Neural crest cell (in vitro differentiated cells): ENCODE results near the gene ZNF536. TPM values are rescaled to one million over a fixed set of nuclear protein-coding genes. Genes with fewer than 3 reads are reported as not detected.
A peak's percentile ranks its signal among the peaks of the same experiment; 100 is the strongest.

ENCODE experiments used
- DNase-seq: peaks from one replicate; pipeline ENCODE4 v3.0.0; 2021; ENCODE audit warnings: low read depth, mixed read lengths, low spot score
- H3K27ac Mint-ChIP-seq: one replicate; pipeline ENCODE4 v1.8.0; 2021; ENCODE audit warnings: mild to moderate bottlenecking, mixed read lengths; ENCODE audit not compliant: unreplicated experiment
- H3K27me3 Mint-ChIP-seq: 2 replicates; pipeline ENCODE4 v1.8.0; 2021; ENCODE audit warnings: low read depth, mild to moderate bottlenecking, mixed read lengths
- H3K36me3 Mint-ChIP-seq: 2 replicates; pipeline ENCODE4 v1.8.0; 2021; ENCODE audit warnings: low read depth, mild to moderate bottlenecking, mixed read lengths
- H3K4me1 Mint-ChIP-seq: 2 replicates; pipeline ENCODE4 v1.8.0; 2021; ENCODE audit warnings: mixed read lengths
- H3K4me3 Mint-ChIP-seq: one replicate; pipeline ENCODE4 v1.8.0; 2021; ENCODE audit warnings: mild to moderate bottlenecking, mixed read lengths
- H3K9me3 Mint-ChIP-seq: 2 replicates; pipeline ENCODE4 v1.8.0; 2021; ENCODE audit warnings: mixed read lengths
- CTCF ChIP-seq: fragments of 200-600 bp; sonication (generic); conservative IDR thresholded peaks from 2 replicates; pipeline ENCODE4 v1.5.0; 2021; ENCODE audit warnings: antibody characterized with exemption, mild to moderate bottlenecking
- total RNA-seq: library from RNA; stranded (reverse); gene quantifications from 2 replicates; pipeline ENCODE4 v1.2.1, GENCODE V29; 2021

ZNF536 gene
- total RNA-seq, 1 donor from 2014 or later = 22.0 TPM

GRCh38 chr19:30522341-30522740 is 150.2 kb downstream of the ZNF536 start:
- no peak for TF ChIP-seq CTCF

GRCh38 chr19:30523791-30524190 is 151.6 kb downstream of the ZNF536 start:
- H3K4me1 Mint-ChIP-seq = peaks cover 10% of the 10 kb centered on the region

More at GRCh38 chr19:30522341-30522740, 150.2 kb downstream of the ZNF536 start:
- H3K27ac Mint-ChIP-seq = no peak overlapping the region
- no peaks in the 10 kb centered on the region for H3K27me3 Mint-ChIP-seq
- no peak overlapping the region for H3K4me3 Mint-ChIP-seq
- no peaks in the 10 kb centered on the region for H3K9me3 Mint-ChIP-seq
- peaks cover 4% of the 10 kb centered on the region for H3K4me1 Mint-ChIP-seq
- DNase-seq = no peak
- no peaks in the 10 kb centered on the region for H3K36me3 Mint-ChIP-seq

GRCh38 chr19:30525383-30525782 is 153.2 kb downstream of the ZNF536 start:
- no peak for TF ChIP-seq CTCF
- no peaks in the 10 kb centered on the region for H3K27me3 Mint-ChIP-seq
- DNase-seq = no peak
- peaks cover 11% of the 10 kb centered on the region for H3K4me1 Mint-ChIP-seq
- H3K27ac Mint-ChIP-seq = peak overlapping the region; percentile 50
- H3K9me3 Mint-ChIP-seq = no peaks in the 10 kb centered on the region
- H3K4me3 Mint-ChIP-seq = no peak overlapping the region
- no peaks in the 10 kb centered on the region for H3K36me3 Mint-ChIP-seq

More at GRCh38 chr19:30523791-30524190, 151.6 kb downstream of the ZNF536 start:
- Mint-ChIP-seq H3K36me3 (no peaks in the 10 kb centered on the region), H3K9me3 (no peaks in the 10 kb centered on the region), H3K4me3 (no peak overlapping the region), H3K27me3 (no peaks in the 10 kb centered on the region), H3K27ac (no peak overlapping the region)
- no peak for DNase-seq
- no peak for TF ChIP-seq CTCF

- Mint-ChIP-seq H3K4me3 (no peak overlapping the region), H3K4me1 (peaks cover 11% of the 10 kb centered on the region), H3K36me3 (no peaks in the 10 kb centered on the region), H3K27ac (no peak overlapping the region), H3K27me3 (no peaks in the 10 kb centered on the region), H3K9me3 (no peaks in the 10 kb centered on the region)
- DNase-seq = no peak
- no peak for TF ChIP-seq CTCF
Measured at GRCh38 chr19:30528919-30529318, 156.7 kb downstream of the ZNF536 start.

DNA sequence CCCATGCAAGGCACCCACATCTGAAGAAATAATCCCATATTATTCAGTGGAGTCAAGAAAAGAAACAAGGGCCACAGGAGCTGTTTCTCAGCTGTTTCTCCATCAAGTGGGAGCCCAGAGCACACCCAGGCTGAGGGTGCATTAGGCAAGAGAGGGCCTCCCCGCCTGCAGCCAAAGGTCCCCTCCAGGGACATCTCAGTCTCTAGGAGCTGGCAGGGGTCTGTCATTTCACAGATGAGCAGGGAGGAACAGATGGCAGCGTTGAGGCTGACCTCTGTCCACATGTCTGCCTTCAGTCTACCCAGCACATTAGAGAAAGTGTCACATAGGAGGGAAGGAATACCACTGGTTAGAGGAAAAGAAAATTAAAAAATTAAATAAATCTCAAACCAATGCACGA is 157.7 kb downstream of the ZNF536 start:
- Mint-ChIP-seq H3K36me3 (no peaks in the 10 kb centered on the region), H3K27ac (no peak overlapping the region), H3K4me1 (peaks cover 11% of the 10 kb centered on the region), H3K27me3 (no peaks in the 10 kb centered on the region), H3K4me3 (no peak overlapping the region), H3K9me3 (no peaks in the 10 kb centered on the region)
- DNase-seq = no peak
- no peak for TF ChIP-seq CTCF

- Mint-ChIP-seq H3K4me3 (no peak overlapping the region), H3K36me3 (no peaks in the 10 kb centered on the region)
- no peak for DNase-seq
Measured at GRCh38 chr19:30530751-30531150, 158.6 kb downstream of the ZNF536 start.

More at GRCh38 chr19:30530751-30531150, 158.6 kb downstream of the ZNF536 start:
- no peak for TF ChIP-seq CTCF
- no peak overlapping the region for H3K27ac Mint-ChIP-seq
- H3K9me3 Mint-ChIP-seq = no peaks in the 10 kb centered on the region
- no peaks in the 10 kb centered on the region for H3K27me3 Mint-ChIP-seq
- peaks cover 7% of the 10 kb centered on the region for H3K4me1 Mint-ChIP-seq
